Mesendoderm (in vitro differentiated cells): Measurements from ENCODE around the gene SLC30A1.
A peak's percentile ranks its signal among the peaks of the same experiment; 100 is the strongest.

Source experiments
- DNase-seq: peaks from one replicate; pipeline ENCODE4 v3.0.0; 2013
- H2AK5ac ChIP-seq: 2 replicates; pipeline ENCODE4 v1.6.1; 2013; ENCODE audit warnings: low read length, inconsistent platforms
- H2BK120ac ChIP-seq: 2 replicates; pipeline ENCODE4 v1.6.1; 2013; ENCODE audit warnings: low read depth, mild to moderate bottlenecking, low read length, moderate library complexity, mixed read lengths
- H2BK15ac ChIP-seq: replicated peaks from 2 replicates; pipeline ENCODE4 v1.6.1; 2013; ENCODE audit warnings: low read depth, mild to moderate bottlenecking, moderate library complexity
- H2BK5ac ChIP-seq: 2 replicates; pipeline ENCODE4 v1.6.1; 2013; ENCODE audit warnings: low read length, inconsistent platforms
- H3K18ac ChIP-seq: 2 replicates; pipeline ENCODE4 v1.6.1; 2013; ENCODE audit warnings: mild to moderate bottlenecking, low read length, mixed read lengths
- H3K23ac ChIP-seq: one replicate; pipeline ENCODE4 v1.6.1; 2013; ENCODE audit warnings: low read length
- H3K27ac ChIP-seq: 2 replicates; pipeline ENCODE4 v1.5.1; 2013; ENCODE audit warnings: low read depth, mild to moderate bottlenecking, inconsistent platforms, low read length, moderate library complexity
- H3K27me3 ChIP-seq: 2 replicates; pipeline ENCODE4 v1.6.1; 2013; ENCODE audit warnings: low read length, control low read depth, mild to moderate bottlenecking, inconsistent platforms; ENCODE audit not compliant: insufficient read depth, poor library complexity
- H3K36me3 ChIP-seq: 2 replicates; pipeline ENCODE4 v1.6.1; 2013; ENCODE audit warnings: low read length, inconsistent platforms; ENCODE audit not compliant: control insufficient read depth, insufficient read depth
- H3K4ac ChIP-seq: one replicate; pipeline ENCODE4 v1.6.1; 2013; ENCODE audit warnings: low read depth, mild to moderate bottlenecking, low read length, moderate library complexity
- H3K4me1 ChIP-seq: 2 replicates; pipeline ENCODE4 v1.6.1; 2013; ENCODE audit warnings: low read depth, low read length, inconsistent platforms; ENCODE audit not compliant: control insufficient read depth
- H3K4me2 ChIP-seq: 2 replicates; pipeline ENCODE4 v1.6.1; 2013; ENCODE audit warnings: low read length
- H3K4me3 ChIP-seq: 2 replicates; pipeline ENCODE4 v1.5.1; 2013; ENCODE audit warnings: mild to moderate bottlenecking, low read length
- H3K56ac ChIP-seq: one replicate; pipeline ENCODE4 v1.6.1; 2013; ENCODE audit warnings: low read length
- H3K79me1 ChIP-seq: 2 replicates; pipeline ENCODE4 v1.6.1; 2013; ENCODE audit warnings: low read length, inconsistent platforms
- H3K79me2 ChIP-seq: 2 replicates; pipeline ENCODE4 v1.6.1; 2013; ENCODE audit warnings: mild to moderate bottlenecking, low read length; ENCODE audit not compliant: control insufficient read depth, insufficient read depth
- H3K9ac ChIP-seq: 2 replicates; pipeline ENCODE4 v1.6.1; 2013; ENCODE audit warnings: low read length, inconsistent platforms
- H4K5ac ChIP-seq: one replicate; pipeline ENCODE4 v1.6.1; 2013; ENCODE audit warnings: low read length
- H4K8ac ChIP-seq: one replicate; pipeline ENCODE4 v1.6.1; 2013; ENCODE audit warnings: low read depth, mild to moderate bottlenecking, control low read depth, low read length, moderate library complexity
- WGBS: extraction: QIAGEN DNeasy Blood & Tissue Kit; methylation state at CpG from one replicate; pipeline ENCODE4 v1.1.7; 2013; ENCODE audit warnings: low lambda C conversion rate, missing lambda C conversion rate; ENCODE audit not compliant: insufficient coverage; ENCODE audit errors: extremely low coverage; 5-methylcytosine and 5-hydroxymethylcytosine counted together

SLC30A1 gene

GRCh38 chr1:211526101-211526500 lies 52.9 kb downstream of the SLC30A1 start:
- H3K23ac ChIP-seq, result no peak overlapping the region
- H3K79me1 ChIP-seq, result no peaks in the 10 kb centered on the region
- H2BK120ac ChIP-seq, result no peak overlapping the region
- WGBS, result no CpG with 5 or more reads among the region's 1 CpG
- no peak overlapping the region for H2BK15ac ChIP-seq
- no peak overlapping the region for H2AK5ac ChIP-seq
- DNase-seq, result no peak
- H3K18ac ChIP-seq, result no peak overlapping the region
- no peak overlapping the region for H3K27ac ChIP-seq
- no peaks in the 10 kb centered on the region for H3K4me1 ChIP-seq
- H3K27me3 ChIP-seq, result no peaks in the 10 kb centered on the region
- no peak overlapping the region for H3K9ac ChIP-seq
- no peak overlapping the region for H4K8ac ChIP-seq
- H3K4me2 ChIP-seq, result no peak overlapping the region
- no peak overlapping the region for H3K4me3 ChIP-seq
- H3K56ac ChIP-seq, result no peak overlapping the region
- no peaks in the 10 kb centered on the region for H3K36me3 ChIP-seq
- no peak overlapping the region for H3K4ac ChIP-seq
- no peaks in the 10 kb centered on the region for H3K79me2 ChIP-seq
- no peak overlapping the region for H2BK5ac ChIP-seq
- no peak overlapping the region for H4K5ac ChIP-seq

- Histone ChIP-seq H3K4ac (no peak overlapping the region), H3K4me1 (no peaks in the 10 kb centered on the region), H3K36me3 (no peaks in the 10 kb centered on the region), H3K23ac (no peak overlapping the region), H3K56ac (no peak overlapping the region), H3K4me2 (no peak overlapping the region), H3K27ac (no peak overlapping the region), H3K79me2 (no peaks in the 10 kb centered on the region), H2BK15ac (no peak overlapping the region), H3K18ac (no peak overlapping the region), H2BK120ac (no peak overlapping the region), H3K79me1 (no peaks in the 10 kb centered on the region), H2BK5ac (no peak overlapping the region), H4K8ac (no peak overlapping the region), H4K5ac (no peak overlapping the region), H3K27me3 (no peaks in the 10 kb centered on the region), H3K9ac (no peak overlapping the region), H3K4me3 (no peak overlapping the region), H2AK5ac (no peak overlapping the region)
- DNase-seq, result peak; percentile 86
- no CpG with 5 or more reads among the region's 9 CpGs for WGBS
Observed at GRCh38 chr1:211525101-211525676, 53.8 kb downstream of the SLC30A1 start.

- no peak overlapping the region for H3K23ac ChIP-seq
- H4K5ac ChIP-seq, result no peak overlapping the region
- peak overlapping the region; percentile 43 for H3K56ac ChIP-seq
- no peaks in the 10 kb centered on the region for H3K36me3 ChIP-seq
- H3K27me3 ChIP-seq, result no peaks in the 10 kb centered on the region
- no CpG with 5 or more reads among the region's 10 CpGs for WGBS
- no peak overlapping the region for H3K4me2 ChIP-seq
- H3K79me2 ChIP-seq, result no peaks in the 10 kb centered on the region
- H3K4ac ChIP-seq, result peak overlapping the region; percentile 5
- H3K79me1 ChIP-seq, result no peaks in the 10 kb centered on the region
- H3K18ac ChIP-seq, result no peak overlapping the region
- H2BK5ac ChIP-seq, result no peak overlapping the region
- peak overlapping the region; percentile 50 for H2AK5ac ChIP-seq
- H4K8ac ChIP-seq, result no peak overlapping the region
- H3K4me1 ChIP-seq, result no peaks in the 10 kb centered on the region
- DNase-seq, result no peak
- no peak overlapping the region for H3K4me3 ChIP-seq
- H3K9ac ChIP-seq, result no peak overlapping the region
- H2BK120ac ChIP-seq, result no peak overlapping the region
- H3K27ac ChIP-seq, result no peak overlapping the region
- no peak overlapping the region for H2BK15ac ChIP-seq
Observed at GRCh38 chr1:211524521-211524920, 54.4 kb downstream of the SLC30A1 start.

- Histone ChIP-seq H3K27ac (no peak overlapping the region), H2BK120ac (no peak overlapping the region), H3K79me1 (no peaks in the 10 kb centered on the region), H3K36me3 (no peaks in the 10 kb centered on the region), H3K4me3 (no peak overlapping the region), H2BK5ac (no peak overlapping the region), H2BK15ac (no peak overlapping the region), H4K5ac (no peak overlapping the region), H2AK5ac (no peak overlapping the region), H4K8ac (no peak overlapping the region), H3K79me2 (no peaks in the 10 kb centered on the region), H3K4me2 (no peak overlapping the region), H3K27me3 (no peaks in the 10 kb centered on the region), H3K4me1 (no peaks in the 10 kb centered on the region), H3K18ac (no peak overlapping the region), H3K9ac (no peak overlapping the region), H3K23ac (no peak overlapping the region), H3K4ac (no peak overlapping the region), H3K56ac (no peak overlapping the region)
- peak; percentile 46 for DNase-seq
- WGBS, result no CpG with 5 or more reads among the region's 6 CpGs
Observed at GRCh38 chr1:211522804-211523203, 56.2 kb downstream of the SLC30A1 start.
